ENCODE results near the gene CRNN.
A peak's percentile ranks its signal among the peaks of the same experiment; 100 is the strongest.

CRNN gene

DNA sequence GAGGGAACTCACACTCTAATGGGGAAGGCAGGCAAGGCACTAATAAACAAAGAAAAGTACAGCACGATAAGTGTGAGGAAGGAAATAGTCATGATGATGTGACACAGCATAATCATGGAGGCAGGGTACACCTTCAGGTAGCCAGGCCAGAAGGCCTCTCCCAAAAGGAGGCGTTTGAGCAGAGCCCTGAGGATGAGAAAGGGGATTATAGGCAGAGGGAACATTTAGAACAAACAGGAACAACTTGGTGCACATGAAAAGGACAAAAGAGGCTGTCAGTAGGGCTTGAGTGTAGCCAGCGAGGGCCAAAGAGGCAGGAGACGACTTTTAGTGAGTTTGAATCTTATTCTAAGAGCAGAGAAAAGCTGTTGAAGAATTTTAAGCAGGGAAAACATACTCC, 33.4 kb upstream of the CRNN start:
- CTCF ChIA-PET, result interaction anchor here (0.6 kb wide), 2 partner anchors 11 to 1903 kb away, joined by 3 read pairs; no protein-coding TSS in a partner anchor
- POLR2A ChIA-PET (ENCODE audit: low non-redundant PET), result no interaction called here
- DNase-seq (ENCODE audit: low spot score), result no peak
- TF ChIP-seq, protein P1, sequence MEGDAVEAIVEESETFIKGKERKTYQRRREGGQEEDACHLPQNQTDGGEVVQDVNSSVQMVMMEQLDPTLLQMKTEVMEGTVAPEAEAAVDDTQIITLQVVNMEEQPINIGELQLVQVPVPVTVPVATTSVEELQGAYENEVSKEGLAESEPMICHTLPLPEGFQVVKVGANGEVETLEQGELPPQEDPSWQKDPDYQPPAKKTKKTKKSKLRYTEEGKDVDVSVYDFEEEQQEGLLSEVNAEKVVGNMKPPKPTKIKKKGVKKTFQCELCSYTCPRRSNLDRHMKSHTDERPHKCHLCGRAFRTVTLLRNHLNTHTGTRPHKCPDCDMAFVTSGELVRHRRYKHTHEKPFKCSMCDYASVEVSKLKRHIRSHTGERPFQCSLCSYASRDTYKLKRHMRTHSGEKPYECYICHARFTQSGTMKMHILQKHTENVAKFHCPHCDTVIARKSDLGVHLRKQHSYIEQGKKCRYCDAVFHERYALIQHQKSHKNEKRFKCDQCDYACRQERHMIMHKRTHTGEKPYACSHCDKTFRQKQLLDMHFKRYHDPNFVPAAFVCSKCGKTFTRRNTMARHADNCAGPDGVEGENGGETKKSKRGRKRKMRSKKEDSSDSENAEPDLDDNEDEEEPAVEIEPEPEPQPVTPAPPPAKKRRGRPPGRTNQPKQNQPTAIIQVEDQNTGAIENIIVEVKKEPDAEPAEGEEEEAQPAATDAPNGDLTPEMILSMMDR (conservative IDR thresholded peaks at IDR 0.05; ENCODE audit: low read depth), result no peak
- H3K27ac ChIP-seq, result no peak overlapping the region

DNA sequence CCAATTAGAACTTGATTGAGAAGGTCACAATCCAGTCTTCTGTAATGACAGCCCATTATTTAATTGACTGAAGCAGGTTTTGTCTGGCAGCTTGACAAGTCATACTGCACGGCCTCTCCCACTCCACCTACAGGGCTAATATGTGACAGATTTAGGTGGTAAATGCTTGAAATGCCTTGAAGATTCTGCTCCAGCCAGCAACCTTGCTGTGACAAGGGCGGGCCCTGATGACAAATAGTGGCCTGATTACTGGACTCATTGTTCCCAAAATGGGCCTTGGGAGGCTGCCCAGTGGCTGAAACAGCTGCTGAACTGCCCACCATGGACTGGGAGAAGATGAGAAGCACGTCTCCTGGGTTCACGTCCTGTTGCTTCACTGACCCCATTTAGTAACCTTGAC, 30.0 kb upstream of the CRNN start:
- TF ChIP-seq, protein P1 (conservative IDR thresholded peaks at IDR 0.05; ENCODE audit: low read depth), result no peak
- H3K27ac ChIP-seq, result no peak overlapping the region
- ChIA-PET CTCF (interaction anchor here (0.6 kb wide), 1 partner anchor 10 kb away, joined by 3 read pairs; no protein-coding TSS in a partner anchor), POLR2A (ENCODE audit: low non-redundant PET) (no interaction called here)
- DNase-seq (ENCODE audit: low spot score), result no peak

DNA sequence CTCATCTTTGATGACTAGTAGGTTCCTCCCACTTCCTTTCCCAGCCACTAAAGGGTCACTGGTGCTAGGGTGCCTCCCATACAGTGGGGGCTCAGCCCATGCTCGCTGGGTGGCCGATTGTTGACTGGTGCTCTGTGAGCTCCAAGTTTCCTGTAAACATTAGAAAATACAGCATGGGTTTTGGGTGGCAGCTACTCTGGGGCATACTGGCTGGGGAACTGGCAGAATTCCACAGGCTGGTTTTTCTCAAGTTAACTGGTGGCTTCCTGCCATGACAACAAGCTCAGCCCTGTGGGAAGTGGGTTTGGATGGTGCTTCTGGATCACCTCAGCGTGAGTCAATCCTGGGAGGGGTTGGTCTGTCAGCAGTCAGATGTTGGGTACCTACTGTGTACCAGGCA, 28.7 kb upstream of the CRNN start:
- TF ChIP-seq, protein P1 (conservative IDR thresholded peaks at IDR 0.05; ENCODE audit: low read depth), result no peak
- peak overlapping the region; percentile 80 for H3K27ac ChIP-seq
- DNase-seq (ENCODE audit: low spot score), result peak; percentile 61
- ChIA-PET POLR2A (ENCODE audit: low non-redundant PET) (no interaction called here), CTCF (interaction anchor here (0.7 to 1.1 kb wide), 3 partner anchors 34 to 45 kb away, joined by 3 to 4 read pairs (median 3); no protein-coding TSS in a partner anchor)

DNA sequence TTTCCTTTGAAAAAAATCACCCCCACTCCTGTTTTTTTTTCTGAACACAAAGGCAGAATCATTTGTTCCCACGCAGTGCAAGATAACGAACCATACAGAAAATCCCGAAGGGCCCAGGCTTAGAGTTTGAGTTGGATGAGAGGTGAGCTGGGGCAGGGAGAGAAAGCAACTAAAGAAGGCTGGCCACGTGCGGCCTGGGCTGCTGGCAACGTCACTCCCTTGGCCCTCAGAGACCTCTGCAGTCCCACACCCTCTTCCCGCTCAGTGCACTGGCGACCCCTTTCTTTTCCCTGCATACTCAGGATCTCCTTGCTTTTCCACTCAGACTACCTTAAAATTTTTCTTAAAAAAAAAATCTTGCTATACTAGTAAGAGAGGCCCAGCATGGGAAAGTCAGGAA, 28.2 kb upstream of the CRNN start:
- peak overlapping the region; percentile 80 for H3K27ac ChIP-seq

GRCh38 chr1:152441756-152442155, 27.7 kb upstream of the CRNN start:
- TF ChIP-seq, protein P1 (conservative IDR thresholded peaks at IDR 0.05; ENCODE audit: low read depth), result no peak
- H3K27ac ChIP-seq, result peak overlapping the region; percentile 80
- POLR2A ChIA-PET (ENCODE audit: low non-redundant PET), result no interaction called here
- no peak for DNase-seq (ENCODE audit: low spot score)
- CTCF ChIA-PET, result interaction anchor here (0.6 to 2.4 kb wide), 8 partner anchors 14 to 111 kb away, joined by 3 to 30 read pairs (median 4); no protein-coding TSS in a partner anchor

More for the DNA sequence above, 28.2 kb upstream of the CRNN start:
- ChIA-PET POLR2A (ENCODE audit: low non-redundant PET) (no interaction called here), CTCF (interaction anchor here (1.1 kb wide), 1 partner anchor 35 kb away, joined by 3 read pairs; no protein-coding TSS in a partner anchor)
- DNase-seq (ENCODE audit: low spot score), result no peak
- TF ChIP-seq, protein P1 (conservative IDR thresholded peaks at IDR 0.05; ENCODE audit: low read depth), result no peak

DNA sequence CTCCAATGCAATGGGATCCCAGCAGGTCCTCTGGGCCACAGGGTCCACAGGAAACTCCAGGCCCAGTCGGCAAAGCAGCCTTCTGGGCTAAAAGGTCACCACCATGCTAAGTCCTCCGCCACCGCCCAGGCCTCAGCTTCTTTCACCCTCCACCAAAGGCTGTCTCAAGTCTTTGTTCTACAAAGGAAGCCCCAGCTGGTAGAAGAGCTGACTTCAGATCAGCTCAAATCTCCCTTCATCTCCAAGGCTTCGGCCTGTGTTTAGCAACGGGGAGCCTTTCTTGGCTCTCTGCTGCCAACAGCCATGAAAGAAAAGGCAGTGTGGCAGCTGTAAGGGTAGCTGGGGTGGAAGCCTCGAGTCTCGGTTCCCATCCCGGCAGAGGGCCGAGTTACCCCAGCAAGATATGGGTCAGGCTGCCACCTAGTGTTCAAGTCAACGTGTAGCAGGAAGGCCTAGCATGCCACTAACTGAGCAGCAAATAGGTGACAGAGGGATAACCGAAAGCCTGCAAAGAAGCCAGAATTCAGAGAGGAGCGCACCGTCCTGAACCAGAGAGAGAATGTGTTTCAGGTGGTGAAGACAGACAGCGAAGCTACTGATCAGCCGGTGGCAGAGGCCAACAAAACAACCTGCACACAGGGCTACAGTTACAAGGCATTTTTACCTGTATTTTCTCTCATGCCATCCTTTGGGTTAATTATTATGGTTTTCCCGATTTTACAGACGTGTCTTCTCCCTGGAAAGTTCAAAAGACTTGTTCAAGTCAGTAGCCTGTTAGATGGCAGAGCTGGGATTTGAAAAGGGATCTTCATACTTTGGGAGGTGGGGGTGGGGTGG, 26.8 kb upstream of the CRNN start:
- CTCF ChIA-PET, result interaction anchor here (0.6 to 2.4 kb wide), 17 partner anchors 10 to 1617 kb away, joined by 3 to 30 read pairs (median 4); no protein-coding TSS in a partner anchor
- DNase-seq (ENCODE audit: low spot score), result peak; percentile 87
- POLR2A ChIA-PET (ENCODE audit: low non-redundant PET), result no interaction called here
- H3K27ac ChIP-seq, result peak overlapping the region; percentile 80
- TF ChIP-seq, protein P1 (conservative IDR thresholded peaks at IDR 0.05; ENCODE audit: low read depth), result peak; percentile 76

All from RWPE1 (cell line).